ENCODE data around the gene AGBL2.

The AGBL2 gene

GRCh38 chr11:47620836-47621378 is 94.3 kb downstream of the AGBL2 start:
- no peak for DNase-seq

GRCh38 chr11:47617417-47617809 is 97.8 kb downstream of the AGBL2 start:
- no peak for DNase-seq

- DNase-seq, result peak; percentile 11
Measured at GRCh38 chr11:47616726-47617416, 98.3 kb downstream of the AGBL2 start.

- no peak for DNase-seq
Measured at GRCh38 chr11:47615249-47615648, 99.9 kb downstream of the AGBL2 start.

- no peak for DNase-seq
Measured at GRCh38 chr11:47611348-47611794, 103.8 kb downstream of the AGBL2 start.

- DNase-seq, result no peak
Measured at GRCh38 chr11:47609675-47610074, 105.5 kb downstream of the AGBL2 start.

All from KG1 (cell line).